ENCODE data around the gene CSF1R. TPM values are rescaled to one million over a fixed set of nuclear protein-coding genes. Genes with fewer than 3 reads are reported as not detected.
"Not testable (repeated sequence)": the region's sequence is repeated elsewhere in the genome, so short reads cannot be mapped to it uniquely, and the experiment has no call there.

Gene CSF1R
- total RNA-seq, 1 donor from 2014 or later, result 0.27 TPM

GRCh38 chr5:150104550-150104870, 18.2 kb upstream of the CSF1R start:
- intact Hi-C loops (cut with micrococcal nuclease), result no loop called here
- H3K4me1 Mint-ChIP-seq (ENCODE audit: low read depth), result no peaks in the 10 kb centered on the region
- H3K9me3 Mint-ChIP-seq, result no peaks in the 10 kb centered on the region
- no peaks in the 10 kb centered on the region for H3K36me3 Mint-ChIP-seq (ENCODE audit: low read depth)
- H3K4me3 Mint-ChIP-seq (ENCODE audit: low read depth), result no peak overlapping the region
- no peak for DNase-seq (ENCODE audit: low spot score)
- no peak overlapping the region for H3K27ac Mint-ChIP-seq
- peaks cover 7% of the 10 kb centered on the region for H3K27me3 Mint-ChIP-seq (ENCODE audit: low read depth)

- no peak overlapping the region for H3K27ac Mint-ChIP-seq
- no peak overlapping the region for H3K4me3 Mint-ChIP-seq (ENCODE audit: low read depth)
- H3K4me1 Mint-ChIP-seq (ENCODE audit: low read depth), result no peaks in the 10 kb centered on the region
- no peak for DNase-seq (ENCODE audit: low spot score)
- peaks cover 4% of the 10 kb centered on the region for H3K27me3 Mint-ChIP-seq (ENCODE audit: low read depth)
- intact Hi-C loops (cut with micrococcal nuclease), result no loop called here
- no peaks in the 10 kb centered on the region for H3K36me3 Mint-ChIP-seq (ENCODE audit: low read depth)
- H3K9me3 Mint-ChIP-seq, result no peaks in the 10 kb centered on the region
These were observed 17.6 kb upstream of the CSF1R start for GRCh38 chr5:150103678-150104549.

- no peak for DNase-seq (ENCODE audit: low spot score)
- Mint-ChIP-seq H3K4me3 (ENCODE audit: low read depth) (no peak overlapping the region), H3K9me3 (no peaks in the 10 kb centered on the region), H3K27me3 (ENCODE audit: low read depth) (peaks cover 19% of the 10 kb centered on the region), H3K36me3 (ENCODE audit: low read depth) (no peaks in the 10 kb centered on the region), H3K4me1 (ENCODE audit: low read depth) (no peaks in the 10 kb centered on the region), H3K27ac (no peak overlapping the region)
- intact Hi-C loops (cut with micrococcal nuclease), result no loop called here
These were observed 14.7 kb upstream of the CSF1R start for GRCh38 chr5:150101023-150101422.

- no peak overlapping the region for H3K27ac Mint-ChIP-seq
- DNase-seq (ENCODE audit: low spot score), result no peak
- intact Hi-C loops (cut with micrococcal nuclease), result no loop called here
- no peaks in the 10 kb centered on the region for H3K9me3 Mint-ChIP-seq
- peaks cover 32% of the 10 kb centered on the region for H3K27me3 Mint-ChIP-seq (ENCODE audit: low read depth)
- no peaks in the 10 kb centered on the region for H3K36me3 Mint-ChIP-seq (ENCODE audit: low read depth)
- H3K4me1 Mint-ChIP-seq (ENCODE audit: low read depth), result peaks cover 3% of the 10 kb centered on the region
- H3K4me3 Mint-ChIP-seq (ENCODE audit: low read depth), result no peak overlapping the region
These were observed 10.8 kb upstream of the CSF1R start for GRCh38 chr5:150097152-150097551.

GRCh38 chr5:150092159-150092787, 5.9 kb upstream of the CSF1R start:
- Mint-ChIP-seq H3K27me3 (ENCODE audit: low read depth) (peaks cover 39% of the 10 kb centered on the region), H3K4me3 (ENCODE audit: low read depth) (no peak overlapping the region), H3K4me1 (ENCODE audit: low read depth) (peaks cover 3% of the 10 kb centered on the region), H3K36me3 (ENCODE audit: low read depth) (no peaks in the 10 kb centered on the region), H3K9me3 (no peaks in the 10 kb centered on the region), H3K27ac (no peak overlapping the region)
- intact Hi-C loops (cut with micrococcal nuclease), result no loop called here
- no peak for DNase-seq (ENCODE audit: low spot score)

- Mint-ChIP-seq H3K27ac (no peak overlapping the region), H3K36me3 (ENCODE audit: low read depth) (no peaks in the 10 kb centered on the region), H3K4me1 (ENCODE audit: low read depth) (peaks cover 5% of the 10 kb centered on the region), H3K9me3 (no peaks in the 10 kb centered on the region), H3K4me3 (ENCODE audit: low read depth) (no peak overlapping the region), H3K27me3 (ENCODE audit: low read depth) (peaks cover 26% of the 10 kb centered on the region)
- intact Hi-C loops (cut with micrococcal nuclease), result no loop called here
- no peak for DNase-seq (ENCODE audit: low spot score)
These were observed 1.0 kb downstream of the CSF1R start for GRCh38 chr5:150085191-150085912.

- H3K27me3 Mint-ChIP-seq (ENCODE audit: low read depth), result peaks cover 23% of the 10 kb centered on the region
- H3K4me1 Mint-ChIP-seq (ENCODE audit: low read depth); intact Hi-C loops (cut with micrococcal nuclease); H3K4me3 Mint-ChIP-seq (ENCODE audit: low read depth); H3K27ac Mint-ChIP-seq; H3K9me3 Mint-ChIP-seq; H3K36me3 Mint-ChIP-seq (ENCODE audit: low read depth); DNase-seq (ENCODE audit: low spot score): not testable (repeated sequence)
These were observed 1.6 kb downstream of the CSF1R start for GRCh38 chr5:150084754-150085153.

- H3K27ac Mint-ChIP-seq, result no peak overlapping the region
- H3K36me3 Mint-ChIP-seq (ENCODE audit: low read depth), result no peaks in the 10 kb centered on the region
- no peaks in the 10 kb centered on the region for H3K9me3 Mint-ChIP-seq
- intact Hi-C loops (cut with micrococcal nuclease), result no loop called here
- no peak overlapping the region for H3K4me3 Mint-ChIP-seq (ENCODE audit: low read depth)
- peaks cover 5% of the 10 kb centered on the region for H3K4me1 Mint-ChIP-seq (ENCODE audit: low read depth)
- DNase-seq (ENCODE audit: low spot score), result no peak
- H3K27me3 Mint-ChIP-seq (ENCODE audit: low read depth), result peaks cover 19% of the 10 kb centered on the region
These were observed 3.5 kb downstream of the CSF1R start for GRCh38 chr5:150082889-150083288.

GRCh38 chr5:150082374-150082773, 4.0 kb downstream of the CSF1R start:
- no peak for DNase-seq (ENCODE audit: low spot score)
- H3K4me1 Mint-ChIP-seq (ENCODE audit: low read depth), result peaks cover 5% of the 10 kb centered on the region
- H3K9me3 Mint-ChIP-seq, result no peaks in the 10 kb centered on the region
- intact Hi-C loops (cut with micrococcal nuclease), result no loop called here
- no peaks in the 10 kb centered on the region for H3K36me3 Mint-ChIP-seq (ENCODE audit: low read depth)
- H3K27ac Mint-ChIP-seq, result no peak overlapping the region
- peaks cover 18% of the 10 kb centered on the region for H3K27me3 Mint-ChIP-seq (ENCODE audit: low read depth)
- H3K4me3 Mint-ChIP-seq (ENCODE audit: low read depth), result no peak overlapping the region

GRCh38 chr5:150081541-150082283, 4.6 kb downstream of the CSF1R start:
- intact Hi-C loops (cut with micrococcal nuclease), result no loop called here
- Mint-ChIP-seq H3K4me1 (ENCODE audit: low read depth) (peaks cover 5% of the 10 kb centered on the region), H3K27me3 (ENCODE audit: low read depth) (peaks cover 14% of the 10 kb centered on the region), H3K4me3 (ENCODE audit: low read depth) (no peak overlapping the region), H3K9me3 (no peaks in the 10 kb centered on the region), H3K27ac (no peak overlapping the region), H3K36me3 (ENCODE audit: low read depth) (no peaks in the 10 kb centered on the region)
- no peak for DNase-seq (ENCODE audit: low spot score)

GRCh38 chr5:150080696-150081435, 5.5 kb downstream of the CSF1R start:
- intact Hi-C loops (cut with micrococcal nuclease), result no loop called here
- no peak overlapping the region for H3K27ac Mint-ChIP-seq
- DNase-seq (ENCODE audit: low spot score), result no peak
- no peaks in the 10 kb centered on the region for H3K9me3 Mint-ChIP-seq
- no peak overlapping the region for H3K4me3 Mint-ChIP-seq (ENCODE audit: low read depth)
- peaks cover 5% of the 10 kb centered on the region for H3K4me1 Mint-ChIP-seq (ENCODE audit: low read depth)
- H3K36me3 Mint-ChIP-seq (ENCODE audit: low read depth), result no peaks in the 10 kb centered on the region
- H3K27me3 Mint-ChIP-seq (ENCODE audit: low read depth), result peaks cover 14% of the 10 kb centered on the region

GRCh38 chr5:150079909-150080461, 6.4 kb downstream of the CSF1R start:
- Mint-ChIP-seq H3K9me3 (no peaks in the 10 kb centered on the region), H3K36me3 (ENCODE audit: low read depth) (no peaks in the 10 kb centered on the region), H3K4me3 (ENCODE audit: low read depth) (no peak overlapping the region), H3K27ac (no peak overlapping the region), H3K4me1 (ENCODE audit: low read depth) (peaks cover 5% of the 10 kb centered on the region), H3K27me3 (ENCODE audit: low read depth) (peaks cover 14% of the 10 kb centered on the region)
- no peak for DNase-seq (ENCODE audit: low spot score)
- intact Hi-C loops (cut with micrococcal nuclease), result no loop called here

Data from activated T-helper 2 cell treated with anti-CD3 and anti-CD28 coated beads, Interferon-gamma antibody, Interleukin-2, Interleukin-4, amounts not matched to agents 10 μg/mL and 5 μg/mL and 100 μg/mL, durations not matched to agents 14 hours and 24 hours and 36 hours (primary cell).